NCI-H2196 treated with DMSO at 0.1 percent for 48 hours (cell line): ENCODE results near the gene TSN.
A peak's percentile ranks its signal among the peaks of the same experiment; 100 is the strongest.
"Not testable (repeated sequence)": the region's sequence is repeated elsewhere in the genome, so short reads cannot be mapped to it uniquely, and the experiment has no call there.

Source experiments
- DNase-seq: peaks from one replicate; lab custom pipeline; 2025; ENCODE audit not compliant: unreplicated experiment; lab: John Stamatoyannopoulos, UW

Gene TSN

GRCh38 chr2:121796239-121796638, 40.8 kb downstream of the TSN start:
- no peak for DNase-seq

GRCh38 chr2:121798617-121799016, 43.2 kb downstream of the TSN start:
- DNase-seq, result no peak

- no peak for DNase-seq
Observed at GRCh38 chr2:121801916-121802315, 46.5 kb downstream of the TSN start.

- peak; percentile 42 for DNase-seq
Observed at GRCh38 chr2:121803503-121803902, 48.1 kb downstream of the TSN start.

- DNase-seq, result peak; percentile 72
Observed at GRCh38 chr2:121804340-121804739, 48.9 kb downstream of the TSN start.

GRCh38 chr2:121804997-121805765, 49.7 kb downstream of the TSN start:
- no peak for DNase-seq

GRCh38 chr2:121805766-121806143, 50.3 kb downstream of the TSN start:
- DNase-seq, result no peak

GRCh38 chr2:121807771-121808170, 52.3 kb downstream of the TSN start:
- not testable (repeated sequence) for DNase-seq

GRCh38 chr2:121809607-121810006, 54.2 kb downstream of the TSN start:
- DNase-seq, result peak; percentile 76

GRCh38 chr2:121810959-121811853, 55.8 kb downstream of the TSN start:
- DNase-seq, result peak; percentile 76

GRCh38 chr2:121813083-121813482, 57.6 kb downstream of the TSN start:
- DNase-seq, result not testable (repeated sequence)

- no peak for DNase-seq
Observed at GRCh38 chr2:121815216-121815615, 59.8 kb downstream of the TSN start.

GRCh38 chr2:121816797-121817196, 61.3 kb downstream of the TSN start:
- DNase-seq, result no peak

- not testable (repeated sequence) for DNase-seq
Observed at GRCh38 chr2:121817304-121817703, 61.9 kb downstream of the TSN start.
